ENCODE data around the gene DCTN2.
"Not testable (repeated sequence)": the region's sequence is repeated elsewhere in the genome, so short reads cannot be mapped to it uniquely, and the experiment has no call there.

Gene DCTN2

GRCh38 chr12:57511161-57511560 lies 35.8 kb downstream of the DCTN2 start:
- TF ChIP-seq ZFX (IDR thresholded peaks at IDR 0.05) (no peak), CTCF (conservative IDR thresholded peaks at IDR 0.05) (no peak)
- H3K27ac ChIP-seq, result no peak overlapping the region

GRCh38 chr12:57507796-57508195 lies 39.2 kb downstream of the DCTN2 start:
- not testable (repeated sequence) for H3K27ac ChIP-seq

- not testable (repeated sequence) for H3K27ac ChIP-seq
Measured at GRCh38 chr12:57506541-57506940, 40.5 kb downstream of the DCTN2 start.

GRCh38 chr12:57502311-57502969 lies 44.6 kb downstream of the DCTN2 start:
- not testable (repeated sequence) for H3K27ac ChIP-seq

GRCh38 chr12:57500213-57500612 lies 46.8 kb downstream of the DCTN2 start:
- TF ChIP-seq CTCF (conservative IDR thresholded peaks at IDR 0.05) (no peak), ZFX (IDR thresholded peaks at IDR 0.05) (no peak)

GRCh38 chr12:57498571-57498970 lies 48.4 kb downstream of the DCTN2 start:
- no peak for TF ChIP-seq CTCF (conservative IDR thresholded peaks at IDR 0.05)
- no peak for TF ChIP-seq ZFX (IDR thresholded peaks at IDR 0.05)
- no peak overlapping the region for H3K27ac ChIP-seq

More at GRCh38 chr12:57500213-57500612, 46.8 kb downstream of the DCTN2 start:
- no peak overlapping the region for H3K27ac ChIP-seq

- no peak overlapping the region for H3K27ac ChIP-seq
- TF ChIP-seq CTCF (conservative IDR thresholded peaks at IDR 0.05) (no peak), ZFX (IDR thresholded peaks at IDR 0.05) (no peak)
Measured at GRCh38 chr12:57498132-57498502, 48.9 kb downstream of the DCTN2 start.

GRCh38 chr12:57497223-57498131 lies 49.5 kb downstream of the DCTN2 start:
- TF ChIP-seq CTCF (conservative IDR thresholded peaks at IDR 0.05), result no peak
- TF ChIP-seq ZFX (IDR thresholded peaks at IDR 0.05), result no peak
- H3K27ac ChIP-seq, result no peak overlapping the region

GRCh38 chr12:57496822-57497221 lies 50.2 kb downstream of the DCTN2 start:
- no peak overlapping the region for H3K27ac ChIP-seq
- TF ChIP-seq ZFX (IDR thresholded peaks at IDR 0.05), result no peak
- TF ChIP-seq CTCF (conservative IDR thresholded peaks at IDR 0.05), result no peak

GRCh38 chr12:57495051-57495701 lies 51.8 kb downstream of the DCTN2 start:
- H3K27ac ChIP-seq, result not testable (repeated sequence)
